ENCODE measurements around the gene INO80.

Gene INO80

GRCh38 chr15:40951764-40952163, 164.3 kb downstream of the INO80 start:
- Histone ChIP-seq H3K27me3 (ENCODE audit: control insufficient read depth, insufficient read depth, low read length) (no peaks in the 10 kb centered on the region), H3K9me3 (ENCODE audit: control insufficient read depth, insufficient read depth, low read length) (no peaks in the 10 kb centered on the region), H3K4me3 (ENCODE audit: low read depth, low read length) (no peak overlapping the region), H3K9ac (ENCODE audit: low read depth, low read length) (no peak overlapping the region), H3K4me1 (ENCODE audit: control insufficient read depth, insufficient read depth, low read length) (peaks cover 9% of the 10 kb centered on the region), H3K36me3 (ENCODE audit: control insufficient read depth, insufficient read depth, low read length) (peaks cover 16% of the 10 kb centered on the region)

GRCh38 chr15:40949756-40950207, 166.3 kb downstream of the INO80 start:
- H3K9me3 ChIP-seq (ENCODE audit: control insufficient read depth, insufficient read depth, low read length), result no peaks in the 10 kb centered on the region

GRCh38 chr15:40948706-40949473, 167.2 kb downstream of the INO80 start:
- Histone ChIP-seq H3K4me3 (ENCODE audit: low read depth, low read length) (no peak overlapping the region), H3K27me3 (ENCODE audit: control insufficient read depth, insufficient read depth, low read length) (peaks cover 15% of the 10 kb centered on the region), H3K36me3 (ENCODE audit: control insufficient read depth, insufficient read depth, low read length) (peaks cover 2% of the 10 kb centered on the region)

More at GRCh38 chr15:40949756-40950207, 166.3 kb downstream of the INO80 start:
- Histone ChIP-seq H3K4me3 (ENCODE audit: low read depth, low read length) (no peak overlapping the region), H3K4me1 (ENCODE audit: control insufficient read depth, insufficient read depth, low read length) (peaks cover 9% of the 10 kb centered on the region), H3K36me3 (ENCODE audit: control insufficient read depth, insufficient read depth, low read length) (peaks cover 2% of the 10 kb centered on the region), H3K9ac (ENCODE audit: low read depth, low read length) (no peak overlapping the region), H3K27me3 (ENCODE audit: control insufficient read depth, insufficient read depth, low read length) (peaks cover 8% of the 10 kb centered on the region)

GRCh38 chr15:40944510-40945296, 171.4 kb downstream of the INO80 start:
- H3K27me3 ChIP-seq (ENCODE audit: control insufficient read depth, insufficient read depth, low read length), result peaks cover 48% of the 10 kb centered on the region
- H3K9ac ChIP-seq (ENCODE audit: low read depth, low read length), result no peak overlapping the region
- H3K9me3 ChIP-seq (ENCODE audit: control insufficient read depth, insufficient read depth, low read length), result no peaks in the 10 kb centered on the region
- H3K4me3 ChIP-seq (ENCODE audit: low read depth, low read length), result no peak overlapping the region
- H3K4me1 ChIP-seq (ENCODE audit: control insufficient read depth, insufficient read depth, low read length), result peaks cover 9% of the 10 kb centered on the region
- H3K36me3 ChIP-seq (ENCODE audit: control insufficient read depth, insufficient read depth, low read length), result no peaks in the 10 kb centered on the region

More at GRCh38 chr15:40948706-40949473, 167.2 kb downstream of the INO80 start:
- H3K4me1 ChIP-seq (ENCODE audit: control insufficient read depth, insufficient read depth, low read length), result peaks cover 9% of the 10 kb centered on the region
- no peaks in the 10 kb centered on the region for H3K9me3 ChIP-seq (ENCODE audit: control insufficient read depth, insufficient read depth, low read length)
- H3K9ac ChIP-seq (ENCODE audit: low read depth, low read length), result no peak overlapping the region

- Histone ChIP-seq H3K9ac (ENCODE audit: low read depth, low read length) (no peak overlapping the region), H3K36me3 (ENCODE audit: control insufficient read depth, insufficient read depth, low read length) (no peaks in the 10 kb centered on the region), H3K27me3 (ENCODE audit: control insufficient read depth, insufficient read depth, low read length) (peaks cover 51% of the 10 kb centered on the region), H3K4me1 (ENCODE audit: control insufficient read depth, insufficient read depth, low read length) (peaks cover 4% of the 10 kb centered on the region), H3K4me3 (ENCODE audit: low read depth, low read length) (no peak overlapping the region), H3K9me3 (ENCODE audit: control insufficient read depth, insufficient read depth, low read length) (no peaks in the 10 kb centered on the region)
These were observed 172.2 kb downstream of the INO80 start for GRCh38 chr15:40943764-40944365.

- no peak overlapping the region for H3K9ac ChIP-seq (ENCODE audit: low read depth, low read length)
- H3K4me1 ChIP-seq (ENCODE audit: control insufficient read depth, insufficient read depth, low read length), result no peaks in the 10 kb centered on the region
- H3K4me3 ChIP-seq (ENCODE audit: low read depth, low read length), result no peak overlapping the region
- peaks cover 51% of the 10 kb centered on the region for H3K27me3 ChIP-seq (ENCODE audit: control insufficient read depth, insufficient read depth, low read length)
- no peaks in the 10 kb centered on the region for H3K36me3 ChIP-seq (ENCODE audit: control insufficient read depth, insufficient read depth, low read length)
- no peaks in the 10 kb centered on the region for H3K9me3 ChIP-seq (ENCODE audit: control insufficient read depth, insufficient read depth, low read length)
These were observed 173.2 kb downstream of the INO80 start for GRCh38 chr15:40942878-40943277.

- H3K36me3 ChIP-seq (ENCODE audit: control insufficient read depth, insufficient read depth, low read length), result no peaks in the 10 kb centered on the region
- no peaks in the 10 kb centered on the region for H3K4me1 ChIP-seq (ENCODE audit: control insufficient read depth, insufficient read depth, low read length)
- H3K9ac ChIP-seq (ENCODE audit: low read depth, low read length), result peak overlapping the region; percentile 65
- no peaks in the 10 kb centered on the region for H3K9me3 ChIP-seq (ENCODE audit: control insufficient read depth, insufficient read depth, low read length)
- peaks cover 51% of the 10 kb centered on the region for H3K27me3 ChIP-seq (ENCODE audit: control insufficient read depth, insufficient read depth, low read length)
- H3K4me3 ChIP-seq (ENCODE audit: low read depth, low read length), result peak overlapping the region; percentile 59
These were observed 173.7 kb downstream of the INO80 start for GRCh38 chr15:40942337-40942854.

GRCh38 chr15:40941528-40942336, 174.3 kb downstream of the INO80 start:
- H3K9me3 ChIP-seq (ENCODE audit: control insufficient read depth, insufficient read depth, low read length), result no peaks in the 10 kb centered on the region
- H3K4me1 ChIP-seq (ENCODE audit: control insufficient read depth, insufficient read depth, low read length), result no peaks in the 10 kb centered on the region
- H3K36me3 ChIP-seq (ENCODE audit: control insufficient read depth, insufficient read depth, low read length), result no peaks in the 10 kb centered on the region
- H3K4me3 ChIP-seq (ENCODE audit: low read depth, low read length), result peak overlapping the region; percentile 59
- H3K27me3 ChIP-seq (ENCODE audit: control insufficient read depth, insufficient read depth, low read length), result peaks cover 51% of the 10 kb centered on the region
- peak overlapping the region; percentile 65 for H3K9ac ChIP-seq (ENCODE audit: low read depth, low read length)

- no peak overlapping the region for H3K9ac ChIP-seq (ENCODE audit: low read depth, low read length)
- H3K4me1 ChIP-seq (ENCODE audit: control insufficient read depth, insufficient read depth, low read length), result no peaks in the 10 kb centered on the region
- peaks cover 51% of the 10 kb centered on the region for H3K27me3 ChIP-seq (ENCODE audit: control insufficient read depth, insufficient read depth, low read length)
- peak overlapping the region; percentile 38 for H3K4me3 ChIP-seq (ENCODE audit: low read depth, low read length)
- no peaks in the 10 kb centered on the region for H3K9me3 ChIP-seq (ENCODE audit: control insufficient read depth, insufficient read depth, low read length)
- no peaks in the 10 kb centered on the region for H3K36me3 ChIP-seq (ENCODE audit: control insufficient read depth, insufficient read depth, low read length)
These were observed 175.0 kb downstream of the INO80 start for GRCh38 chr15:40941068-40941527.

GRCh38 chr15:40940296-40940801, 175.7 kb downstream of the INO80 start:
- H3K27me3 ChIP-seq (ENCODE audit: control insufficient read depth, insufficient read depth, low read length), result peaks cover 48% of the 10 kb centered on the region
- H3K9ac ChIP-seq (ENCODE audit: low read depth, low read length), result no peak overlapping the region
- H3K9me3 ChIP-seq (ENCODE audit: control insufficient read depth, insufficient read depth, low read length), result no peaks in the 10 kb centered on the region
- H3K4me3 ChIP-seq (ENCODE audit: low read depth, low read length), result no peak overlapping the region
- H3K4me1 ChIP-seq (ENCODE audit: control insufficient read depth, insufficient read depth, low read length), result no peaks in the 10 kb centered on the region
- no peaks in the 10 kb centered on the region for H3K36me3 ChIP-seq (ENCODE audit: control insufficient read depth, insufficient read depth, low read length)

GRCh38 chr15:40938536-40938870, 177.6 kb downstream of the INO80 start:
- H3K9ac ChIP-seq (ENCODE audit: low read depth, low read length), result no peak overlapping the region
- H3K4me3 ChIP-seq (ENCODE audit: low read depth, low read length), result no peak overlapping the region
- H3K4me1 ChIP-seq (ENCODE audit: control insufficient read depth, insufficient read depth, low read length), result no peaks in the 10 kb centered on the region
- no peaks in the 10 kb centered on the region for H3K36me3 ChIP-seq (ENCODE audit: control insufficient read depth, insufficient read depth, low read length)
- H3K27me3 ChIP-seq (ENCODE audit: control insufficient read depth, insufficient read depth, low read length), result peaks cover 45% of the 10 kb centered on the region
- H3K9me3 ChIP-seq (ENCODE audit: control insufficient read depth, insufficient read depth, low read length), result no peaks in the 10 kb centered on the region
